8988T (cell line): ENCODE data around the gene NFIB.
A peak's percentile ranks its signal among the peaks of the same experiment; 100 is the strongest.

Experiments used
- DNase-seq: peaks from one replicate; pipeline ENCODE4 v3.0.0; 2011

NFIB gene

DNA sequence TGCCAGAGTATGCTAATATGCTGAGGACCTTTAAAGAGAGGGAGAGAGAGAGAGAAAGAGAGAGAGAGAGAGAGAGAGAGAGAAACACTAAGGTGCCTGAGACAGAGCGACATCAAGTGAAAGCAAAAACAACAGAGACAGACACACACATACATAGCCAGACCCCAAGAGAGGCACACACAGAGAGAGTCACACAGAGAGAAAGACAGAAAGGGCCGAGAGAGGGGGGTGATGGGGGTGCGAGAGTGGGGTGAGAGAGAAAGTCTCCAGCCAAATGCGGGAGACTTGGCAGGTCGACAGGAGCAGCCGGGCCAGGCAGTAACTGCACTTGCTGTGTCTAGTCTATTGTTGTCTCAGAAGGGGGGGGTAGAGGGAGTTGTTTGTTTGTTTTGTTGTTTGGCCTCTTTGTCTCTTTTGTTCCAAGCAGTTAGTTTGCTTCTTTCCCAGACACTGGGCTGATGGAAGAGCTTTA lies 30.1 kb upstream of the NFIB start:
- DNase-seq = no peak

DNA sequence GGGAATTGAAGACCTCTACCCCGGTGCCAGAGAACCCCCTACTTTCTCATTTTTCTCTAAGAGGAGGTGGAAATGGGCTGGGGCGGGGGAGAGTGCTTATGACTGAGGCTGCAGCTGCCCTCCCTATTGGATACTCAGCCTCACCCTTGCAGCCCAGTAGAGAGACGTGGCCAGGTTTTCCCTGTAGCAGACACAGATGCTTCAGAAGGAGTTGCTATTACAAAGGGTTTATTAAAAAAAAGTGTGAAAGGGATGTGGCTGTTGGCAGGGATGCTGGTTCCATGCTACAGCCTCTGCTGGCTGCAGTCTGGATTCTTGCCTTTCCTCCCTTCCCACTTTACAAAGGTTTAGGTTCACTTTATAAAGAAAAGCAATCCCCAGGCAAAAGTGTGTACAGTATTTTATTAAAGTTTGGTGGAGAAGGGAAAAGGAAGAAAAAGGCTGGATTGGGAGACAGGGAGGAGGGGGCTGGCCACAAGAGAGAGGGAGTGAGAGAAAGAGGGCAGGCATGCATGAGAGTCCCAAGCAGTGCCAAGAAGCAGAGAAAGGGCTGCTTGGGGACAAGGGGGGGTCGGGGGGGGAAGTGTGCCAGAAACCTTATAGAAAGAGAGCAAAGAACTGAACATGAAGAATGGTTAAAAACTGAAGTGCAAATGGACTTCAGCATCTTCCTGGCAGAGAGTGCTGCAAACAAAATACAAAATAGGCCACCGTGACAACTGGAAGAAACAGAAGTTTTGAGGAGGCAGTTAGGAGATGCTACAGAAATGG lies 29.5 kb upstream of the NFIB start:
- no peak for DNase-seq

DNA sequence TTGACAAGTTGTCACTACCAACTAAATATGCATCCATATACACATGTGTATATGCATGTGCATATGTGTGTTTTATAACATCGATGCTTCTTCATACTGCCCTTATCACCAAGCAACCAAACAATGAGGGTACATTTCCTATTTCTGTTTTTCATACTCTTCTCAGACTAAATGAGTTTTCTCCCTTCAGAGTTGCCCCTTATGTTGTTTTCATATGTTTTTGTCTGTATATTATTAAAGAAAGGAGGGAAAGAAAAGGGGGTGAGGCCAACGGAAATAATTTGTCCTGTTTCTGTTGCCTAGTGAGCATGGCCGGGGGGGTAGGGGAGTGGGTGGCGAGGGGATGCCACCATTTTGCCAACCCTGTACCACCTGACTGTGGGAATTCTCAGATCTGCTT lies 28.8 kb upstream of the NFIB start:
- no peak for DNase-seq

DNA sequence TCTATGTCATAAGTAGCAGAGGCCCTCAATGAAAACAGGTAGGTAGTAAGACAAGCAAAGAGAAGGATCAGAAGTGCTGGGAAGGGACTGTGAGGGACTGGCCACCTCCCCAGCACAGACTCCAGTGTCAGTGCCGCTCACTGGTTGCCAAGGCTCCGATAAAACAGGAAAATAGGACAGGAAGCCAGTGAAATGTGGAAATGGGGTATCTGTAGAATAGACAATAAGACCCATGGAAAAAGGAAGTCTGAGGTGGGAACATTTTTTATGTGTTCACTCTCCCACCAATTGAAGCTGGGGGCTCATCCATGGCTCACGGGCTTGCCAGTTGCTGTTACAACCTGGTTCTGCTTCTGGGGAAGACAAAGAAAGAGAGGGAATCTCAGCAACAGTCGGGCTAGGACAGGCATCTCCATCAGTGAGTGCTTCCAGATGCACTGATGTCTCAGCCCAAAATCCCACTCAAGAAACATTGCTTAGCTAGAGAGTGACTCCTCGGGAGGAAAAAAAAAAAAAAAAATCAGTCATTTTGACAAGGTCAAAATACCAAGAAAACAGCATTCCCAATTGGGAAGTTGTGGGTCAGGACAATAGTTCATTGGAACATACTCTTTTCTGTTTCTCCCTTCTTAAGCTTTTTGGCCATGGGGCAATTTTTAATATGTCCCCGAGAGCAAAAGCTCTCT lies 27.6 kb upstream of the NFIB start:
- no peak for DNase-seq

DNA sequence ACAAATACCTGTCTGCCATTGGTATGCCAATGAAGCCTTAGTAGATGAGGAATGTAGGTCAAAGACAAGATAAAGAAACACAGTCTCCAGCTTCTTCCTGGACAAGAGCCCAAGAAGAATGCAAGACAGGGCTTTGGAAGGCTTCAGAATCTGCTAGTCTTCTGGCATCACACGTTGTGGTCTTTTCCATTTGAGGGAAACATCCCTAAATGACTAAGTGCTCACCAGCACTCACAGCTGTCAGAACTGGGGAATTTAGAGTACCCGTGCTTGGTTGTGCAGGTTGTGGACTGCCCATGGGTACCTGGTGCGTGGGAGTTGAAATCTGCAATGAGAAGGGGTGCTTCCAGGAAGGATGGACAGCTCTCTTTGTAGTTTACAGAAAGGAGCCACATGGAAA lies 27.1 kb upstream of the NFIB start:
- DNase-seq = no peak

DNA sequence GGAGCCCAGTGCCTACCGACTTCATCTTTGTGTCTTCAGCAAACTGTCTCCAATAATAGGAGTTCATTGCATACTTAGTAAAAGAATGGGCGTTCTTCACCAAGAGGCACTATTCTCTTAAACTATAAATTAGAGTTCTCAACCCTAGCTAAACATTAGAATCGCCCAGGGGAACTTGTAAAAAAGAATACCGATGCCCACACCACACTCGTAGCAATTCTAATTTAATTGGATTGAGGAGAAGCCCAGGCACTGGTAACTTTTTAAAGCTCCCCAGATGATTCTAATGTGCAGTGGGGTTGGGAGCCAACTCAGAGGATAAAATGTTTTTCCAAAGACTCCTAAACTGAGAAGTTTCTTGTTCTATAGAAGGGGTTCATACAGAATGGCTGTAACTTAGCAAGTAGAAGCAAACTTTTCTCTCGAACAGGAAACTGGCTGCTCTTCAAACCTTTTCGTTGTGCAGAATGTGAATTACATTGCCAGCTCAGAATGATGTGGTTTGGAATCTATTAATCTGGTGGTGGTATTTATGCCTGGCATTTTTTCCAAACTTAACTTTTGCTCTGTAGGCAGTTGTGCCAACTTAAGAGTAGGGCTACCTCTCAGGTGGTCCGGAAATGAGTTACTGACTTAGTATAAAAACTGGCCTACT lies 26.4 kb upstream of the NFIB start:
- DNase-seq = no peak

DNA sequence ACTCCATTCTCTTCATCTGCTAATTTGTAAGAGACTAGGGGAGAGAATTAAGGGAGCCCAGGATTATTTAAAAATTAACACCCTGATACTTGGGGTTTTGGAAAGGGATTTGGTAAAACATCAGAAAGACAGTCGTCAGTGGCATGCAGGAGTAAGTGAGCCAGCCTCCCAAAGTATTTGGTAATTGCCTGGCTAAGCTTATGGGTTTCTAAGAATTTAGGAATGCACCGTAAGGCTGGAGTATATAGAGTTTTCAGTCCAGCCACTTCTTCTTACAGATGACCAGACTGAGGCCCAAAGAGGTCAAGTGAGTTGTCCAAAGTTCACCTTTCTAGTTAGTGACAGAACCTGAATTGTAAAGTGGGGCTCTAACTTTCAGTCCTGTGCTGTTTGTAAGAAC lies 25.8 kb upstream of the NFIB start:
- no peak for DNase-seq

DNA sequence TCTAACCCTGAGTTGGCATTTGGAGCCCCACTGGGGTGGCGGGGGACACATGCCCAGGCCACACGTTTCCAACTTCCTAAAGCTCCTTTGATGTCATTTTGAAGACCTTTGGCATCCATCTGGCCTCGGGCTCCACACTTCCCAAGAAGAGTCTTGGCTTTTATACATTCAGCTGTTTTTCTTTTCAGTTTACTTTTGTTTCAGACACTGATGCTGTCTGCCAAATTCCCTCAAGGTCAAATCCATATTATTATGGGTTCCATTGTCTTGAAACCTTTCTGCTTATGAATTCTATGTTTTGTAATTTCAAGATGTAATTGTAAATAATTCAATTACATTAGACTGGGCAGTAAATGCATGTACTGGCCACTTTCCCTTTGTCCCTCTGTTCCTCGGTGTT lies 23.7 kb upstream of the NFIB start:
- DNase-seq = no peak

DNA sequence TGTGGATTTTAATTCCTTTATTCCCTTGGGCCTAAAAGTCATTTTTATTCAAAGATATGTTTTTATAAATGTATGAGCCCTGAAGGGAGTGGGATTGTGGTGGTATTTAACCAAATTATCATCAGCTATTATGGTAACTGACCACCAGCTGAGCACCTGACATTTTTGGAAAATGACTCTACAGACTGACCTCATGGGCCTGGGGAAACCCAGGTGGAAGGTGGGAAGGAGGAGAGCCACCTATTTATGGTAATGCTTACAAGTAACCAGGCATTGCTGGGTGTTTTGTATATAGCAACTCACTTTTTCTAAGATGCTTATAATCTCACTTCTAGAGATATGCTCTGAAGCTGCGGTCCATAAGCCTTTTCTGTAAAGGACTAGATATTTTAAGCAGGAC lies 22.3 kb upstream of the NFIB start:
- no peak for DNase-seq

DNA sequence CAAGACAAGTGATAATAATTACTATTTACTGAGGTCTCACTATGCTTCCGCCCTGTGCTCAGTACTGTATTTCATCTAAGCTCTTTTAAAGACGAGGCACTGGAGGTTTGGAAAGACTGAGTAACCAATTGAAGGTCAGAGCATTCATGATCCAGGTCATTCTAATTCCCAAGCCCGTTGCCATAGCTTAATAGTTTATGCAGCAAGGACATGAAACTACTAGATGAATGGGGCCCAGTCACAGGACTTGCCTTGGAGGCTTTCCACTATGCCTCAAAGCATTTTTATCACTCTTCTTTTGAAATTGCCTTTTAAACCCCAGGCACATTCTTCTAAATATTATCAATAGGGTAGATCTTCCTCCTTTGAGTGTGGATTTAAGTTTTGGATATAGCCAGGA lies 17.2 kb upstream of the NFIB start:
- no peak for DNase-seq

DNA sequence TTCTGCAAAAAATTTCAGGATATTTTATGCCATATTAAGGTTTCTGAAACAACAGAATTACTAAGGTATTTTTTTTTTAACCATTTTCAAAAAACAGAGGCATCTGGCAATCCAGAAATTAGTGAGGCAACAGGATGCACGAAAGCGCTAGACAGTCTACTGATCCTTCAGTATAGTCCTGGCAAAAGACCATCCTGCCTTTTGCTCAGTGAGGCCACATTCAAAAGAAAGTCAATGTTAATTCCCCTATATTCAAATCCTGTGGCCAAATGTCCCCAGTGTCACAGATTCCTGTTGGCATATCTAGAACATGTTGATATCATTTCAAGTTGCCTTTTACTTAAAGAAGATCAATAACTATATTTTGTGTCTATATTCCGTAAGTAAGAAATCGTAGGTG lies 13.1 kb upstream of the NFIB start:
- DNase-seq = no peak

DNA sequence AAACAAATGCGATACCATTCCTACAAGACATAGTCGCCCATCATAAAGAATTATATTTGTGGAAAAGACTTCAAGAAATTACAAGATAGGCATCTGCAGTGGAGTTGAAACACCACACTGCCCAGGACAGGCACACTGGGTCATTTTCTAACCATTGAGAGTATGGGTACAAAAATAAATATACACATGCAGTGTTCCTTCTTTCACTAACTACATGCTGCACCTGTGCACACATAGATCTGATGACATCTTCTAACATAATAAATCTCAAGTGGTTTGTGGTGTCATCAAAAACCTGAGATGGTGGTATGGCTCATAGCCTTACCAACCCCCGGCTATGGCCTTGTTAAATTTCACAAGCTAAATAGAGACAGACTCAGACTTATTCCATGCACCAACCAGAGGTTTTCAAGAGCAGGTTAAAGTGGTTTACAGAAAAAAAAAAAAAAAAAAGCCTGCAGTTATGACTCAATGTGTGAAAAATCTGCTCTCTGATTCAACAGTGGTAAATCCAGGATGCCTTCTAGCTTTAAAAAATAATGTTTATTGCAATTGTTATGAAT lies 12.4 kb upstream of the NFIB start:
- DNase-seq = no peak

DNA sequence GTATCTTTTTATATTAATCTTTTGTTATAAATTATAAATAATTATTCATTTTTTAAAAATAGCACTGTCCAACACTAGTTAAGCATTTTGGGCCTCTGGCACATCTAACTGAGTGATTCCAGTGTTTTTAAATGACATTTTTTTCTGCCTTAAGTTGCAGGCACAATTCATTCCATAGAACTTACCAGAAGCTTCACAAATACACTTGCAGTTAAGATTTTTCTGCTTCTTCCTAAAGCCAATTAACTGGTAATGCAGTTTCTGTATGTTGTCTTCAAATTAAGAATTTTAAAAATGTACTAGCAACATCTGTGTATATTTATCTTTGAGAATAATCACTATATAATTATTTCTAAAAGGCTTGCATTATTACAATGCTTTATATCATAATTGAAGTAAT lies 11.2 kb upstream of the NFIB start:
- no peak for DNase-seq

DNA sequence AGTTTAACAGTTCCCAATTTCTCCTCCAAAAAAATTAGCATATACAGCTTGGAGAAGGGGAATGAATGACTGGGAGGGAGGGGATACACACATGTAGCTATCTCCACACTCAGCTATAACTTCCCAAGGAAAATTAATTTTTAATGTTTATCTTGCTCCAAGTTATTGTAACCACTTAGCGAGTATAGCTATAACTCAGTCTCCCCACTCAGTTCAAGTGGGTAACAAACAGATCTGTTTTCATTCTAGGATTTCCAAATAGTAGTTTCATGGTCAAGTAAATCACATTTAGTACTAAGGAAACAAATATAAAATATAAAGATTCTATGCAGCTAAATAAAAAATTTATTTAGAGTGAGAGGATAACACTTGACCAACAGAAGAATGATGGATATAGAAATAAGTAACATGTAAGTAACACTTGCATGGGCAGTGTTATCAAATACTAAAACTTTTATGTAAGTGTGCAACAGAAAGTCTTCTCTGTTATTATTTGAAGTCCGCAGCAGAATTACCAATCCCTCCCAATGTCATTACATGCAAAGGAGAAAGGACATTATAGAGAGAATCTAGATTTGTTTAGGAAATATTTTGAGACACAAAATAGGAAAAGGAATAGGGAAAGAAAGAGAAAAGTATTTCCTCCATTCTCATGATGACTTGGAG lies 10.2 kb upstream of the NFIB start:
- DNase-seq = no peak

DNA sequence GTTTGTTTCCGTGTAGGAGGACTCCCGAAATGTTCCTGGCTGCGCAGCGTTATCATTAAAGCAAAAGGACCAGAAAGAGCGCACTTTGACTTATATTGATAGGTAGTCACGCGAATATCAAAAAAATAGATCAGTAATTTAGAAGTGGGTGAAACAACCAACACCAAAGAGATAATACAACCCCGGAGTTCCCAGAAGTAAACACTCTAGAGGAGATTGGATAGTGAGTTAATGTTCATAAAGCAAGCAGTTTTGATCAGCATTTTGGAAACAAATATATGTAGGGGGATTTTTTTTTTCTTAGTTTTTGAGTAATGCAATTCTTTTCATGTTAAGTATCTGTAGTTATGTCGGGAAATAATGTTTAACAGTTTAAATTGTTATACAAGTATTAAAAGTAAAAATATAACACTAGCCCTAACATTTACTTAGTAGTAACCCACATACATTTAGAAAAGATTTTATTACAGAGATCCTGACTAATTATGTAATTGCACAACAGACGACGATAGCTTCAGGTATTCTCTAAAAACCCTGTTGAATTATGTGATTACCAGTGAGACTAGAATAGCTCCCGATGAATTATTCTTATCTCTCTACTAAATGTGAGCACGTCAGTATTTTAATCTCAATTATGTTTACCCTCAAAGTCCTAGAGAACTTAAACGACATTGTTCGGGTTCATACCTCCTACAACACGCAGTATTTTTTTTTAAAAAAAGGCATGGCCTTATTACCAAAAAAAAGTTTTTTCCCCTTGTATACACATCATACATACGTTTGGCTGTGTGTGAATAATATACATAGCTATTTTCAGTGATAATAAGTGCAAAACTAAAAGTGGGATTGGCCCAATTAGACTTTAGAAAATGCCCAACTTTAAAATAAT lies 9.4 kb upstream of the NFIB start:
- no peak for DNase-seq

DNA sequence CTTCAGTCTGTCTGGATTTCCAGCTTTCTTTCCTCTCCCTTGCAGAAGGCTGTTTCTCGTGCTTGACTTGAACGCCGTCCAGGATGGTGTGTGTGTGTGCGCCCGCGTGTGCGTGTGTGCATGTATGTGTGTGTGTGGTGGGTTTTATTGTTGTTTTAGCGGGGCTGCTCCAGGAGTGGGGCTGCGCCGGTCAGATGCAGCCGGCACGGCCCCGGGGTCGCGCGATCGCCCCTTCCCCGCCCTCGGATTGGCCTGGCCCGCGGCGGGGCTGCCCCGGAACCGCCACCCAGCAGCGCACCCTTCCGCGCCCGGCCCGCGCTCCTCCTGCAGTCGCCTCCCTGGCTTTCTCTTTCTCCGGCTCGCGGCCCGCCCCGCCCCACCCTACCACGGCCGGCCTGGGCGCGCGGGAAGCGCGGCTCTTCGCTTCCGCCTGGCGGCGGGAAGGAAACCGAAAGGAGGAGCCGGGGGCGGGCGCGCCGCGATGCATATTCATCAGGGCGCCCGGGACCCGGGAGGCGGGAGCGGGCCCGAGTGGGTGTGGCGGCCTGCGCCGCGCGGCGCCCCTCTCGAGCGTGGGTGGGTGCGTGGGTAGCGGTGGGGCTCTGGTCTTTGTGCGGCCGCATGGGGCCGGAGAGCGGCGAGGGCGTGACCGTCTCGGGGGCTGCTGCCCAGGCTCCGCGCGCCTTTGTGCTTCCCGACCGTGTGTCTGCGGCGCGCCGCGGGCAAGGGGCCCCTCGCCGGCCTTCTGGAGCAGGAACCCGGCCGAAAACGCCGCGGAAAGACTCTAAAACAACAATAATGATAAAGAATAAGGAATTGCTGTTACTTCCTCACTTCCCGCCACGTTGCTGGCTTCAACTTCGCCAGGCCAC lies 8.5 kb upstream of the NFIB start:
- DNase-seq = peak; percentile 49

DNA sequence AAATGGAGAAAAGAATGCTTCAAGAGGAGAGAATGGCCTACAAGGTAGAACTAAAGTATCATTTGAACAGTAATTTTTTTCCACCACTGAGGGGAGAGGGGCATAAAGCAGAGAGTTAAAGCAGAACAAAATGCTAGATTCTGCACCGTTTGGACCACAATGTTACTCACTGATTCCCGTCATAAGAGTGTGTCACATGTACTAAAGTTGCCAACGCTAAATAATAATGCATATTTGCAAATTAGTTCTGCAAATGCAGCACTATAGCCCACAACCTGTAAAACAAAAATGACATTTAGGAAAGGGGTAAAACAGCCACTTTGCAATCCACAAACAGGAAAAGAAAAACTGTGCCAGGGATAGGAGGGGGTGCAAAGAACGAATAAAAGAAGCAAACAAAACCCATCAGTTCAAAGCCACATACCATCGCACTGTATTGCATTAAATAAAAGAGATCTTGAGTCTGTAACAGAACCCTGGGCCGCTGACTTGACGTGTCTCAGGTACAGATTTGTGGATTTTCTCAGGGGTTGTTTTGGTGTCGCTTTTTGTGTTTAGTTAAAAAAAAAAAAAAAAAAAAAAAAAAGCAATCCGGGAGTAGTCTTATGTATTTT lies 7.7 kb upstream of the NFIB start:
- DNase-seq = no peak

DNA sequence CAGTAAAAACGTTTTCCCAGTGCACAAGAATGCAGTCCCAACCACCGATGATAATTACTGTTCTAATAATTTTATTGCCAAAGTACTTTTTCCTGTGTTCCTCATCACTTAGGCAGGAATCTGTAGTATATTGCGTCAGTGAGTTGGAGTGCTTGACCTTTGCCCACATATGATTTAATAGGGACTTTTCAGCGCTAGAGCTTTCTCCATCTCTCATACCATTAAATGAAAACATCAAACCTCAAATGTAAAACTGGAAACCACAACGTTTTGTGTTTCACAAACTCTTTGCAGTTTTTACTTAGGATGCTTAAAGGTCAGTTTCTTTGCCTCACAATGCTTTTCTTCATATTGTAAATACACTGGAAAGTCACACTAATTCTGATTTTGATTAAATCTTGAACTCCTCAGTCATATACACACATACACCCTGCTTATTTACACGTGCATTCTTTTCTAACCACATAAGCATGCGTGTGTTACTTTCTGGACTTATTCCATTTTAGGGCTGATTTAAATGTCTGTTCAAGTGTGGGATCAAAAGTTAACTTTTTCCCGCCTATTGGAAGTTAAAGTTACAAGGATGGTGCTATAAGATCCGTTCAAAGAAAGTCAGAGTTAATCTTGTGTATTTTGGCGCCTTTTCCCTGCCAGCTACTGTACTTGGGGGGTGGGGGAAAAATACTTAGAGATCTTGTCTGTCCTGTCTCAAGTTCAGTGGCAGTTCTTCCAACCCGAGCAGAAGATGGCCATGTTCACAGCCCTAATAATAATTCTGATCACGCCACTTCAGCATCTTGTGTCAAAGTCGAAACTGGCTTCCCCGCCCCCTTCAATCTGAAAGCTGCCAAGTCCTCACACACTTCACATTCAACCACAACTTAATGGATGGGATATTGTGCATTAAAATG lies 6.6 kb upstream of the NFIB start:
- DNase-seq = no peak

DNA sequence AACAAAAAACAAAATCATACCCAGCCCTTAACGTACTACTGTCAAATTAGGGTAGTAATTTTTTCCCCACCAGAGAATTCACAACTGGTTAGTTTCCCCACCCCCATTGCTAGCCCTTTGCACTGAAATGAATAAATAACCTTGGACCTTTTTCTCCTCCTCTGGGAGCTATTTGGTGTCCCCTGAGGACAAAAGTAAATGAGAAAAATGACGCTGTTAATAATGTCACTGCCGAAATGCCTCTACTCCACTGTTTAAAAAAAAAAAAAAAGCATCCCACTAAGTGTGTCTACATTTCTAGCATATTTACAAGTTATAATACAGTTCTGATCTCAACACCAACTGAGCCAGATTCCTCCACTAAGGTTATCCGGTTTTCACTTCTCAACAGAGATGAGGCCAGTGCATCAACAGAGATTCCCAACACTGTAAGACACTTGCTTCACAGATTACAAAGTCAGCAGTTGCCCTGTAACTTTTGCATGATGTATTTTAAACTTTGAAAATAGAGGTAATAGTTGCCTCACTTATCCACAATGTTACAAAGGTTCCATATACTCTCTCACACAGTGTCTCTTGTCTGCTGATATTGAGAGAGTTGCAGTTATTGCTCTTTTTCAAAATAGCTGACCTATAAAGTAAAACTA lies 5.1 kb upstream of the NFIB start:
- no peak for DNase-seq
